ENCODE measurements around the gene CTNNBIP1. TPM values are rescaled to one million over a fixed set of nuclear protein-coding genes. Genes with fewer than 3 reads are reported as not detected.

CTNNBIP1 gene
- total RNA-seq, 1 experiment from 2014 or later = 58.9 TPM

DNA sequence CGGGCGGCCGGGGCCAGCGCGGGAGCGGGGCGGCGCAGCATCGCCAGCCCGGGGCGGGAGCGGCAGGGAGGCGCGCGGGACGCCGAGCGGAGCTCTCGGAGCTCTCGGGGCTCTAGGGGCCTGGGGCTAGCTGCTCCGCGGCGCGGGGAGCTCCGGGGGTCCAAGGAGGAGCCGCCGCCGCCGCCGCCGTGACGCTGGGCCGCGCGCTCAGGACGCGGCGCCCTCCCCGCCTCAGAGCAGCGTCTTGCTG lies 86.5 kb downstream of the CTNNBIP1 start:
- Histone ChIP-seq H4K20me1 (ENCODE audit: insufficient read depth) (peaks cover 8% of the 10 kb centered on the region), H3F3A (ENCODE audit: insufficient read depth, low read depth) (peaks cover 29% of the 10 kb centered on the region), H3K9me2 (ENCODE audit: insufficient read depth) (no peaks in the 10 kb centered on the region), H3K36me3 (ENCODE audit: low read depth) (no peaks in the 10 kb centered on the region), H2AFZ (no peak overlapping the region), H3K27me3 (ENCODE audit: insufficient read depth, low read depth) (no peaks in the 10 kb centered on the region), H3K4me2 (no peak overlapping the region), H3K79me2 (ENCODE audit: low read depth) (peaks cover 44% of the 10 kb centered on the region), H3K4me3 (peak overlapping the region; percentile 95; the same call in 1 of the 2 replicates), H3K27ac (no peak overlapping the region), H3K4me1 (replicated peaks; ENCODE audit: insufficient read depth) (peaks cover 36% of the 10 kb centered on the region), H3K9me3 (ENCODE audit: insufficient read depth, low read depth) (no peaks in the 10 kb centered on the region)
- no TSS peak for BruUV-seq (replicated peaks)
- DNase-seq = no peak
- CTCF ChIA-PET = no interaction called here
- TF ChIP-seq CTCF (conservative IDR thresholded peaks at IDR 0.05) (no peak), EZH2 (IDR thresholded peaks at IDR 0.05; ENCODE audit: low read depth) (no peak)
- POLR2A ChIA-PET (ENCODE audit: unreplicated experiment) = no interaction called here
- intact Hi-C loops (cut with micrococcal nuclease; ENCODE audit: unreplicated experiment) = no loop called here

GRCh38 chr1:9822897-9823692 lies 87.0 kb downstream of the CTNNBIP1 start:
- Histone ChIP-seq H3K27me3 (ENCODE audit: insufficient read depth, low read depth) (no peaks in the 10 kb centered on the region), H3K9me2 (ENCODE audit: insufficient read depth) (no peaks in the 10 kb centered on the region), H3F3A (ENCODE audit: insufficient read depth, low read depth) (peaks cover 29% of the 10 kb centered on the region), H3K4me2 (peak overlapping the region; percentile 86), H2AFZ (peak overlapping the region; percentile 55), H4K20me1 (ENCODE audit: insufficient read depth) (peaks cover 8% of the 10 kb centered on the region), H3K9me3 (ENCODE audit: insufficient read depth, low read depth) (no peaks in the 10 kb centered on the region), H3K4me3 (peak overlapping the region; percentile 95), H3K79me2 (ENCODE audit: low read depth) (peaks cover 48% of the 10 kb centered on the region), H3K4me1 (replicated peaks; ENCODE audit: insufficient read depth) (peaks cover 36% of the 10 kb centered on the region), H3K27ac (no peak overlapping the region), H3K36me3 (ENCODE audit: low read depth) (no peaks in the 10 kb centered on the region)
- ChIA-PET POLR2A (ENCODE audit: unreplicated experiment) (no interaction called here), CTCF (no interaction called here)
- intact Hi-C loops (cut with micrococcal nuclease; ENCODE audit: unreplicated experiment) = no loop called here
- TF ChIP-seq CTCF (conservative IDR thresholded peaks at IDR 0.05) = no peak
- no peak for TF ChIP-seq EZH2 (IDR thresholded peaks at IDR 0.05; ENCODE audit: low read depth)
- DNase-seq = no peak
- no TSS peak for BruUV-seq (replicated peaks)

GRCh38 chr1:9822490-9822889 lies 87.6 kb downstream of the CTNNBIP1 start:
- no peaks in the 10 kb centered on the region for H3K36me3 ChIP-seq (ENCODE audit: low read depth)
- CTCF ChIA-PET = no interaction called here
- no peak overlapping the region for H3K27ac ChIP-seq

More at GRCh38 chr1:9822490-9822889, 87.6 kb downstream of the CTNNBIP1 start:
- Histone ChIP-seq H3K79me2 (ENCODE audit: low read depth) (peaks cover 54% of the 10 kb centered on the region), H2AFZ (peak overlapping the region; percentile 55), H3K4me1 (replicated peaks; ENCODE audit: insufficient read depth) (peaks cover 36% of the 10 kb centered on the region), H4K20me1 (ENCODE audit: insufficient read depth) (peaks cover 8% of the 10 kb centered on the region), H3F3A (ENCODE audit: insufficient read depth, low read depth) (peaks cover 29% of the 10 kb centered on the region), H3K9me2 (ENCODE audit: insufficient read depth) (no peaks in the 10 kb centered on the region), H3K9me3 (ENCODE audit: insufficient read depth, low read depth) (no peaks in the 10 kb centered on the region), H3K4me3 (peak overlapping the region; percentile 95), H3K27me3 (ENCODE audit: insufficient read depth, low read depth) (no peaks in the 10 kb centered on the region), H3K4me2 (peak overlapping the region; percentile 86)
- no peak for DNase-seq
- BruUV-seq (replicated peaks) = TSS peak; percentile 22
- TF ChIP-seq CTCF (conservative IDR thresholded peaks at IDR 0.05) = no peak
- TF ChIP-seq EZH2 (IDR thresholded peaks at IDR 0.05; ENCODE audit: low read depth) = no peak
- POLR2A ChIA-PET (ENCODE audit: unreplicated experiment) = no interaction called here
- intact Hi-C loops (cut with micrococcal nuclease; ENCODE audit: unreplicated experiment) = no loop called here

All from PC-9 (cell line).